ENCODE results near the gene GTF3C2. TPM values are rescaled to one million over a fixed set of nuclear protein-coding genes. Genes with fewer than 3 reads are reported as not detected.

GTF3C2 gene
- total and polyA plus RNA-seq, 2 of the 4 experiments (the other 2 are of a cell fraction) = 25.5 to 36.9 TPM

GRCh38 chr2:27351802-27352598, 4.6 kb downstream of the GTF3C2 start:
- no peaks in the 10 kb centered on the region for H3K36me3 ChIP-seq (ENCODE audit: control insufficient read depth, insufficient read depth, low read length)
- H3K4me3 ChIP-seq (ENCODE audit: insufficient read depth, low read depth, low read length) = no peak overlapping the region
- H2BK15ac ChIP-seq (ENCODE audit: low read depth, low read length) = no peak overlapping the region
- WGBS, 2 experiments (ENCODE audit: extremely low coverage in 2 of 2, insufficient read length in 1 of 2) = 93% methylated on average over 2 of the region's 6 CpGs; no CpG with 5 or more reads in 1 of the 2 experiments
- in situ Hi-C loops (cut with MboI; ENCODE audit: low sequenced_read_pairs) (no loop called here), intact Hi-C loops (cut with micrococcal nuclease) (no loop called here), dilution Hi-C loops (cut with HindIII; ENCODE audit: low sequenced_read_pairs, unreplicated experiment) (no loop called here)
- H3K14ac ChIP-seq (replicated peaks; ENCODE audit: low read depth, low read length) = no peak overlapping the region
- no peak overlapping the region for H4K8ac ChIP-seq (ENCODE audit: low read depth in 2 of 2, low read length in 2 of 2)
- H2BK120ac ChIP-seq (ENCODE audit: low read depth, low read length) = no peak overlapping the region
- TF ChIP-seq SMC3 (IDR thresholded peaks at IDR 0.05; ENCODE audit: low read depth, low read length) (no peak), NFE2L2 (IDR thresholded peaks at IDR 0.05; ENCODE audit: low read depth, low read length) (no peak), FOS (IDR thresholded peaks at IDR 0.05; ENCODE audit: low read depth, low read length) (no peak), MAZ (IDR thresholded peaks at IDR 0.05; ENCODE audit: borderline replicate concordance, low read depth, low read length) (no peak), MXI1 (IDR thresholded peaks at IDR 0.05; ENCODE audit: borderline replicate concordance, low read depth, low read length) (no peak), POLR2A (IDR thresholded peaks at IDR 0.05; ENCODE audit: low read depth, low read length) (no peak), CEBPB (IDR thresholded peaks at IDR 0.05; ENCODE audit: low read depth, low read length) (no peak), ELK1 (IDR thresholded peaks at IDR 0.05; ENCODE audit: borderline replicate concordance, low read depth, low read length) (no peak), RFX5 (IDR thresholded peaks at IDR 0.05; ENCODE audit: low read depth, low read length) (no peak)
- H4K5ac ChIP-seq (ENCODE audit: low read depth, low read length) = no peak overlapping the region
- H4K91ac ChIP-seq (ENCODE audit: insufficient read depth, low read depth, low read length) = no peak overlapping the region
- DNase-seq (no peak), ATAC-seq (ENCODE audit: low read depth) (no peak)
- H3K18ac ChIP-seq (ENCODE audit: low read depth, low read length) = no peak overlapping the region
- H4K20me1 ChIP-seq (ENCODE audit: insufficient read depth, low read length) = no peaks in the 10 kb centered on the region; the same call in 1 of the 2 replicates
- H3K9me3 ChIP-seq (ENCODE audit: control insufficient read depth, insufficient read depth, low read length) = no peaks in the 10 kb centered on the region
- no peak overlapping the region for H2AFZ ChIP-seq (replicated peaks; ENCODE audit: low read length, poor library complexity)
- H3K4me1 ChIP-seq (ENCODE audit: control insufficient read depth, insufficient read depth, low read length) = peaks cover 5% of the 10 kb centered on the region
- H3K9ac ChIP-seq (ENCODE audit: low read depth, low read length) = no peak overlapping the region
- H3K4ac ChIP-seq (ENCODE audit: low read depth, low read length) = no peak overlapping the region
- H2BK5ac ChIP-seq (ENCODE audit: low read depth, low read length, poor library complexity, severe bottlenecking) = no peak overlapping the region
- no peak overlapping the region for H3K56ac ChIP-seq (ENCODE audit: extremely low read depth, insufficient read depth, low read length)
- CTCF ChIA-PET = no interaction called here
- no peak overlapping the region for H3K23ac ChIP-seq (ENCODE audit: low read depth, low read length)
- no peak overlapping the region for H2AK9ac ChIP-seq (replicated peaks; ENCODE audit: low read depth, low read length, poor library complexity)
- no peak overlapping the region for H2BK20ac ChIP-seq (ENCODE audit: low read depth, low read length)
- no peaks in the 10 kb centered on the region for H3K27me3 ChIP-seq (ENCODE audit: control insufficient read depth, insufficient read depth, low read length)
- H3K27ac ChIP-seq (ENCODE audit: insufficient read depth, low read length) = no peak overlapping the region
- peaks cover 25 to 56% of the 10 kb centered on the region in 2 experiments for H3K79me1 ChIP-seq (ENCODE audit: low read depth in 1 of 2, low read length in 2 of 2)
- POLR2A ChIA-PET (ENCODE audit: unreplicated experiment) = interaction anchor here (0.6 kb wide), 1 partner anchor 8 kb away, joined by 6 read pairs; no protein-coding TSS in a partner anchor
- no peak overlapping the region for H2AK5ac ChIP-seq (ENCODE audit: low read depth, low read length)
- no peak overlapping the region for H3K4me2 ChIP-seq (ENCODE audit: low read depth, low read length)
- no TSS peak for BruUV-seq (replicated peaks)
- H3K9me1 ChIP-seq (ENCODE audit: insufficient read depth, low read length) = no peaks in the 10 kb centered on the region

Measured in IMR-90 (cell line).